Activated CD8-positive, alpha-beta memory T cell treated with anti-CD3 and anti-CD28 coated beads for 48 hours (primary cell): ENCODE results near the gene RUFY1.
"Not testable (repeated sequence)": the region's sequence is repeated elsewhere in the genome, so short reads cannot be mapped to it uniquely, and the experiment has no call there.

Experiments
- DNase-seq, 3 experiments: peaks; one replicate each; pipeline ENCODE4 v3.0.0-alpha.2; 2020; ENCODE audit warnings: low read depth in 2 of 3, low spot score in 2 of 3

The RUFY1 gene

DNA sequence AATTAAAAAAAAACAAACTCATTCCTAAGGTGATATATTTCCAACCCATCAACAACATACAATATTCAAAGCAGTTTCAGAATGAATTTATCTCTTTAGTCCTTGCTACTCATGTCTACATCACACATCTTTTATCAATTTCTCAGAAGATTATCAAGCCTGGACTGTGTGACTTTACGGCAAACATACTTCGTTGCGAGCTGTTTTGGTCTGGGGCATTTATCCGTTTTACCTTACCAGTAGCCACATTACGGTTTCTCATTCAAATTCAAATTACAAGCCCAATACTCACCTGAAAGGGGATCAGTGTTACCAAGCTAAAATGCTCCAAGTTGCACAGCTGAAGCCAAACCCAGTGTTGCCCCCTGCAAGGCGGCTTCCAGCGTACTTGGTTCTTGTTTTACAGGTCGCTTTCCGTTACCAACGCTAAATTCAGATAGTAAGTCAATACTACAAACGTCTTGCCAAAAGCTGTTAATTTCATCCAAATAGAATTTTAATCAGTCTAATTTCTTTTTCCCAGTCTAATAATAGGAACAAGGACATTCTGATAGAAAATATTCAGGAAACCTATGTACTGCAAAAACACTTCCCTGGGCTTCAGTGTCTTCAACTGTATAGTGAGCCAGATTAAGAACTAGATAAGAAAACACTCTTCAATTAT, 71.3 kb downstream of the RUFY1 start:
- no peak for DNase-seq

DNA sequence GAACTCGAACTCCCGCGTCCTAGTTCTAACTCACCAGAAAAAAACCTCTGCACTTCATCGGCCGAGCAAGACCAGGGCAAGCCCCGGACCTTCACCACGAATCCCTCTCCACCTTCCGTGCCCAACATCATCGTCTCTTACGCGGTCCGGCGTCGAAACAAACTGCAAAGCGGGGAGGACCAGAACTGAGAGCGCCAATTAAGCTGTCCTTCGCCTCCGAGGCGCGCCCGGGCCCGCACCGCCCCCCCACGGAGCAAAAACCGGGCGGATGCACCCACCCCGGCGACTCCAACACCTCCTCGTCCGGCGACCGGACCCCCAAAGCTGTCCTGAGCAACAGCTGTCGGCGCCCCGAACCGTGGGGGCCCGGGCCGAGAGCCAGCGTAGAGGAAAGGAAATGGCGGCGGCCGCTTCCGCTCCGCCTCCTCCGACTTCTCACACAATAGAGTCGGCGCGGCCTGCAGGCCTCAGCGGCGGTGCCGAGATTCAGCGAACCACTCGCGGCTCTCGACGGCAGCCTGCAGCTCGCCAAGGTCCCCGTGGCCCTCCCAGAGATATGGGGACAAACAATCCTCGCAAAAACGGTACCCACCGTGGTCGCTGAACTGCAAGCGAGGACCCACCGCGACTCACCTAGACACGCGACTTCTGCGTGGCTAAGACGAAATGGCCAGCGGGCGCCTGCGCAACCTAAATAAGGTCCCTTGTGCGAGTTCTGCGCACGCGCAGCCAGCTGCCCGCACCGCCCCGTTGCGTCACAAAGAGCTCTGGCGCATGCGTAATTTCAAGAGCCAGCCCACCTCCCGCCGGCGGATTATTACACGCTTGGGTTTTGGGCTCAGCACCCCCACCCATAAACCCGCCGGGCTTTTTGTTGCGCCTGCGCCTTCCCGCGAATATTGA, 72.9 kb downstream of the RUFY1 start, which contains the start of gene HNRNPH1:
HNRNPH1 (minus strand) TSS at position 669 of the 903 bp plus-strand sequence; CDS start at position 131, 538 bp downstream.
- peak; percentile 92 to 97 (median 97) for DNase-seq

DNA sequence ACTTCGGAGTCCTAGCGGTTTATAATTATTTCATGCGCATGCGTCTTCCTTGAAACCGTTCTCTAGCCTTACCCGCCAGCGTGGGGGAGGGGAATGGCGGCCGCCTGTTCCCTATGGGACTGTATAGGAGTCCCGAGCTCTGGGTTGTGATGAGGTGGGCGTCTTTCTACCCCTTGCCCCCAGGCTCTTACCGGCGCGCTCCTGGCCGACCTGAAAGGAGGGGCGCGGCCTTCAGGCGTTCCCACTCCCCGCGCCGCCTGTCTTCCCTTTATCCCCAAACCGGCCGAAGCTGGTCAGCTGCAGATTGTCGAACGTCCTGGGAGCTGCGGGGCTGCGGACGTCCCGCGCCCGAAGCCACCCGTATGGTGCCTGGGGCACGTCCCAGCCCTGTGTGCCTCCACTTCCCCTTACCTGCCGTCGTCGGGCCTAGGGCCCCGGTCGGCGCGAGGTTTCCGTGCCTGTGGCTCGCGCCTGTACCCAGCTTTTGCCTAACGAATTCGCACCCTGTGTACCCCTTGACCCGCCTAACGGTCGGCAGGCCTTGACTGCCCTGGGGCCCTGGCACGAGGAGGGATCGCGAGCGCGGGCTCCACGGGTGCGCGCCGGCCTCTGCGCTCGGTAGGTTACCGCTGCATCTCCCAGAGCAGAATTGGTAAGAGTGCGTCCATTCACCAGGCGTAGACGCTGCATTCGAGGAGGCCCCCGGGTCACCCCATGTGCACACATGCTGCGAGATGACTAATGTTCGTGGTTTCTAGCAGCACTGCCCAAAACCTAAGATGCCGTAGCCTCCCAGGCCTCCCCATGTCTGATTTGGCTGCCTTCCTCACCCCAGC, 73.8 kb downstream of the RUFY1 start:
- peak in 2 of 3 experiments; percentile 39 to 54 for DNase-seq

DNA sequence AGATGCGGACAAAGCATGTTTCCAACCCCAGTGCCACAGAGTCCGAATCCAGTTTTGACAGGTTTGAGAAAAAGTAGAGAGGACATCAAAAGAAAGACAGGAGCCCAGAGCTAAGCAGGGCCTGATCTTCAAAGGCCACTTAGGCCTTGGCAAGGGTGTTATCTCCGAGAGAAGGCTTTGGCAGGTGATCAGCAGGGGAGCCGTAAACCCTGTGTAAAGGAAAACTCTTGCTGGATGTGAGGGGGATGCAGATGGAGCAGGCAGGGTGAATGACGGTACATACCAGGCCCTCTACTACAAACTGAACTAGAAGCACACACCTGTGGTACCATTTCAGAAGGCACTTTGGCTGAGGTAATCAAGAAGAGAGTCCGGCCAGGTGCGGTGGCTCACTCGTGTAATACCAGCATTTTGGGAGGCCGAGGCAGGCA, 74.5 kb downstream of the RUFY1 start:
- no peak for DNase-seq

DNA sequence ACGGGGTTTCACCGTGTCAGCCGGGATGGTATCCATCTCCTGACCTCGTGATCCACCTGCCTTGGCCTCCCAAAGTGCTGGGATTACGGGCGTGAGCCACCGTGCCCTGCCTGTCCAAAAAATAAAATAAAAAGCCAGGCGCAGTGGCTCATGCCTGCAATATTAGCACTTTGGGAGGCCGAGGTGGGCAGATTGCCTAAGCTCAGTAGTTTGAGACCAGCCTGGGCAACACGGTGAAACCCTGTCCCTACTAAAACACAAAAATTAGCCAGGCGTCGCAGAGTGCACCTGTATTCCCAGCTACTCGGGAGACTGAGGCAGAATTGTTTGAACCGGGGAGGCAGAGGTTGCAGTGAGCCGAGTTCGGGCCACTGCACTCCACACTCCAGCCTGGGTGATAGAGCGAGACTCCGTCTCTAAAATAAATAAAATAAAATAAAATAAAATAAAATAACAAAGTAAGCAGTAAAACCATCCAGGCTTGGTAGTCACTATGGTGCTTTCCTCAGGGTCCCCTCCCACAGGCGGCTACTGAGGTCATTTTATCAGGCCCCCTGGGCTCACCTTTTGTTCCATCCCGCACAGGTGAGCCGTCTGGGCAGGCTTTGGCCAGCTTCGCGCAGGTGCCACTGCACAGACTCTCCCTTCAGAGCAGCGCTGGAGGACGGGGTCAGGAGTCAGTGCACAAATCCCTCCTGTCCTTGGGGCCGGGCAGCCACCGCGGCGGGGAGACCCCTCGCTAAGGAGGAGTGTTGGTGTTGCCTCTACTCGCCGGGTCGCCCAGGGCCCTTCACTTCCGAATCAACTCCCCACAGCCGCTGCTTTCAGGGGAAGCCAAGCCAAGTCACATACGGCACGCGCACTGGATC, 83.4 kb downstream of the RUFY1 start:
- not testable (repeated sequence) for DNase-seq

DNA sequence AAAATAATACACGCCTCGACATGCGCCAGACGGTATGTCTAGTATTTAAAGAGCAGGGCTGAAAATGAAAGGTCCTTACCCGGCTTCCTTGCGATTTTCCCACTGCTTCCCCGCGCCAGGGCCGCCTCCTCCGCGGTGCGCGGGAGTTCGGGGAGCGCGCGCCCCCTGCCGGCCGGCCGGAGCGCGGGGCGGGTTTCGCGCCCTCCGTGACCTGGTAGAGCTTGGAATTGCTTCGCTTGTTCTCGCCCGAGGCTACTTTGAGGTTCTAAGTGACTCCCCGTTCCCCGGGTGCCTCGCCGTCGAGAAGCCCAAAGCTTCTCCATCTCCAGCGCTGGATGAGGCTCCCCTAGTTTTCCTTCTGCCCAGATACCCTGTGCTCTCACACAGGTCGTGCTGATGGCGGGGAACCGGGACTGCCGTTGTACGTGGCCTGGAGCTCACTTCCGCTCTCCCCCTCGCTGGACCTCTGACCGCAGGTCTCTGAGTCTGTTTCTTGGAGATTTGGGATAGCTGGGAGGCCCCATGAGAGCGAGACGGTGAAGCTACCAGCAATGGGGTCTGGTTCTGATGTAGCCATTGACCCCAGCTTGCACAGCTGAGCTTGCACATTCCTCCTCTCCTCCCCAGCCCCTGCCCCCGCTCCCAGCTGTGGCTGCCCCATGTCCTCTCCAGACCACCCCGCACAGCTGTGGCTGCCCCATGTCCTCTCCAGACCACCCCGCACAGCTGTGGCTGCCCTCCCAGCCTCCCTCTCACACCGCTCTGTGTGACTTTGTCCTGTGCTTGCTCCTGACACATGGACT, 84.2 kb downstream of the RUFY1 start:
- DNase-seq = not testable (repeated sequence)

DNA sequence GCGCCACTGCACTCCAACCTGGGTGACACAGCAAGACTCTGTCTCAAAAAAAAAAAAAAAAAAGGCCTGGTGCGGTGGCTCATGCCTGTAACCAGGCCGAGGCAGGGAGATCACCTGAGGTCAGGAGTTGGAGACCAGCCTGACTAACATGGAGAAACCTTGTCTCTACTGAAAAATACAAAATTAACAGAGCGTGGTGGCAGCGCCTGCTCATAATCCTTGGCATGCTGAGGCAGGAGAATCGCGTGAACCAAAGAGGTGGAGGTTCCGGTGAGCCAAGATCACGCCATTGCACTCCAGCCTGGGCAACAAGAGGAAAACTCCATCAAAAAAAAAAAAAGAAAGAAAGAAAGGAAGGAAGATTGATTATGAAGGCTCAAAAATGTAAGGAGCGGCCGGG, 88.9 kb downstream of the RUFY1 start:
- not testable (repeated sequence) for DNase-seq

DNA sequence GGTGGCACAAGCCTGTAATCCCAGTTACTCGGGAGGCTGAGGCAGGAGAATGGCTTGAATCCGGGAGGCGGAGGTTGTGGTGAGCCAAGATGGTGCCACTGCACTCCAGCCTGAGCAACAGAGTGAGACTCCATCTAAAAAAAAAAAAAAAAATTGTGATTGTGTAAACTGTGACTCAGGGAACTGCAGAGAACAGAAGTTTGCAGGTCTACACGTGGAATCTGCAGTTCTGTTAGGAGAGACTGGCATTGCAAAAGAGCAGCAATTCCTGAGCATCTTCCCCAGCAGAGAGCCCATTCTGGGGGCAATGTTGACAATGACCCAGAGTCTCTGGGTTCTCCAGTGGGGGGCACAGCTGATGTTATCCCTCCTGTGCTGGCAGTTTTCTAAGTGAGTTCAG, 91.4 kb downstream of the RUFY1 start:
- DNase-seq = not testable (repeated sequence)

DNA sequence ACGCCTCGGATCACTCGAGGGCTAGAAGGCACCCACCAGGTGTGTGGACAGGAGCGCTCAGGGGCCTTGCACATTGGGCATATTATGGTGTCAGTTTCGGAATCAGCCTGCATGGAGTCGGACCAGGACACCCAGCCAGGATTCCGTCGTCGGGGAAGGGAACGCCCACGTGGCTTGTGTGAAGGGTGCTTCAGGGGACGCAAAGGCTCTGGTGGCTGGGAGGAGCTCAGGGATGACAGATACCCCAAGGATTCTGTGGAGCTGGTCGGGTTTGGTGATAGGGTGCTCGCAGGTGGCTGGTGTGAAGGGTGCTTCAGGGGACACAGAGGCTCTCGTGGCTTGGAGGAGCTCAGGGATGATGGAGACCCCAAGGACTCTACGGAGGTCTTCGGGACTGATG, 92.3 kb downstream of the RUFY1 start:
- DNase-seq = not testable (repeated sequence)

DNA sequence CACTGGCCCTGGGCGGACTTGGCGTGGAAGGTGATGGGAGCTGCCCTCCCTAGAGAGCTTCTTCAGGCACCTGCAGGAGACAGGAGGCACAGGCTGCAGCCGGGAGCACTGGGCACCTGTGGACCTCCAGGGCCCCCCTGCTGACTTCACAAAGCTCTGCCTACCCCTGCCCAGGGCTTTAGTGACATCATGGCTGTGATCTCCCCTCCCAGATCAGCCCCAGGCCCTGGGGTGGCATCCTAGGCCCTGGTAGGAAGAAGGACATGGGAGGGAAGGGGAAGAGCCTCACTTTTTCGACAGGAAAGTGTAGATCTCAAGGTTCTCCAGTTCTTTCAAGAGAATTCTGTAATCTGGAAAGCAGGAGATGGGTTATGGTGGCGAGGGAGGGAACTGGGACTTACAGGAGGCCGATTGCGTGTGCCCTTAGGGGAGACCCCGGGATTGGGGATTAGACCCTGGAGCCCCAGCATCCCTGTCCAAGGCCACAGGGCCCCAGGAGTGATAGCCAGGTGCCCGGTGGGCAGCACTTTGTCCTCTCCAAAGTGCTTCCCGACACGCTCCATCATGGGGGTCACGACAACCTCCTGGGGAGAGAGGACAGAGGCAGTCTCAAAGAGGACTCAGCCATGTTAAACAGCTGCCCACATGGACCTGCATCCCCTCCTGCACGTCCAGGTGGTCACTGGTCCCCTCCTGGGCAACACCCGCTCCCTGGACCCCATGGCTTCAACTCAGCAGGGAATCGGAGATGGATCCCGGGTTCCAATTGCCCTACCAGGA, 93.0 kb downstream of the RUFY1 start:
- not testable (repeated sequence) for DNase-seq

DNA sequence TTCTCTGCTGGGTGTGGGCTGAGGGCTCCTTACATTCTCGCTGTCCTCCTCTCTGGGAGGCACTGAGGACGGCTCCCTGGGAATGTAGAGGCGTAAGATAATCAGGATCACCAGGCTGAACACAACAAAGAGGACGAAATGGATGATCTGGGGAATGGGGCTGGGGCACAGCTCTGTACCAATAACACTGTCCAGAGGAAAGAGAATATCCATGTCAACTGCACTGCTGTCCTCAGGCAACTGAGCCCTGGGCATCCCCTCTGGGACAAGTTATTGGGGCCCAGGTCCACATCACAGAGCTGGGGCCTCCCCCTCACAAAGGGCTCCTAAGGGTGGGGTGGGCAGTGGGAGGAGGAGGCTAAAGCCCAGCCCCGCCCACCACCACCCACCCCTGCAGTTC, 94.4 kb downstream of the RUFY1 start:
- DNase-seq = not testable (repeated sequence)

DNA sequence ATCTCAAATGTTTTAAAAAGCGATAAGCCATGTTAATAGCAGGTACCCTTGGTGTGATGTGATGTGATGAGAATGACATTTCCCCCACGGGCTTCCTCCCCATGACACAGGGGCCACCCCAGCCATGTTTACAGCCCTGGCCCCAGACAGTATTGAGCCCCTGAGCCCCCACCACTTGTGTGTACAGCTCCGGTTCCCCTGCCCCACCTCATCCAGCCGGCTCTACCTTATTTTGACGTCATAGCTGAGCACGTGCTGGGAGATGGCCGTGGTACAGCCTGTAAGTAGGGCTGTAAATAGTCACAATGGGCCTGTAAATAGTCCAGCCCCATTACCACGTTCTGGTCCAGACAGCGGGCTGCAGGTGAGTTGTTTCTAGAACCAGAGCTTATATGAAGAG, 98.1 kb downstream of the RUFY1 start:
- no peak for DNase-seq

DNA sequence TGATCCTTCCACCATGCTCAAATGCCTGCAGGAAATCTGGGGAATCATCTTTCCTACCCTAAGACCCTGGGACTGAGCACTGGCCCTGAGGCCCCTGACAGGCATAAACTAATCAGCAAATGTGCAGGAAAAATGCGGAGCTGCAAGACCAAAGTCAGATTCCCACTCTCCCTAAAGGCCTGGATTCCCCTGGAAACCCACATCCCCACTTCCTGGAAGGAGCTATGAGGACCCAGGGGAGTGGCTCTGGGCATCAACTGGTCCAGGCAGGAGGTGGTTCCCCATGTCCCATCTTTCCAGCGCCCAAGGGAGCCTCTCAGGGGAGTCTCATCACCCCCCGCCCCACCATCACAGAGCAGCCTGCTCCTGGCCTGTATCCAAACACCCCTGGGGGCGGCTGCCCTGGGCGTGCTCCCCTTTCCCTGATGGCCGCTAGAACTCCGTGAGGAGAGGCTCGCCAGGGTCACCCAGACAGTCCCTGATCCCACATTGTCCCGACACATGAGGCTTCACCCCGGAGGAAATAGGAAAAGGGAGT, 98.9 kb downstream of the RUFY1 start:
- not testable (repeated sequence) for DNase-seq

DNA sequence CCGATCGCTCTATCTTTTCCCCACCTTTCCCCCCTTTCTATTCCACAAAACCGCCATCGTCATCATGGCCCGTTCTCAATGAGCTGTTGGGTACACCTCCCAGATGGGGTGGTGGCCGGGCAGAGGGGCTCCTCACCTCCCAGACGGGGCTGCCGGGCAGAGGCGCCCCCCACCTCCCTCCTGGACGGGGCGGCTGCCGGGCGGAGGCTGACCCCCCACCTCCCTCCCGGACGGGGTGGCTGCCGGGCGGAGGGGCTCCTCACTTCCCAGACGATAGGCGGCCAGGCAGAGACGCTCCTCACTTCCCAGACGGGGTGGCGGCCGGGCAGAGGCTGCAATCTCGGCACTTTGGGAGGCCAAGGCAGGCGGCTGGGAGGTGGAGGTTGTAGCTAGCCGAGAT, 99.9 kb downstream of the RUFY1 start:
- not testable (repeated sequence) for DNase-seq

DNA sequence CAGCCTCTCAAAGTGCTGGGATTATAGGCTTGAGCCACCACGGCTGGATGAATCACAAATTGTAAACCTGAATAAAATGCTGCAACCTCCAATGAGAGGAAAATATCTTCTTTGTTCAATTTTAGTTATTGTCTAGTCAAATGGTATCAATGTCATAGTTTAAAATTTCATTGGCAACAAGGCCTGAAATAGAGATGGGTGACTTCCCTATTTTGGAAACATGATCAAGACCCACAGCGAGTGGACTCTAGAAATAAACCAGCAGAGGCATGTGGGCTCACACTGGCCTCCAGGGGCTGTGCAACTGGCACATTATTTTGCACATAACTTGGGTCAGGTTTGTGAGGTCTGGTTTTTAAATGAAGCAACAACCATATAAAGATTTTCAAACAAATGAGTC, 102.8 kb downstream of the RUFY1 start:
- DNase-seq = not testable (repeated sequence)

DNA sequence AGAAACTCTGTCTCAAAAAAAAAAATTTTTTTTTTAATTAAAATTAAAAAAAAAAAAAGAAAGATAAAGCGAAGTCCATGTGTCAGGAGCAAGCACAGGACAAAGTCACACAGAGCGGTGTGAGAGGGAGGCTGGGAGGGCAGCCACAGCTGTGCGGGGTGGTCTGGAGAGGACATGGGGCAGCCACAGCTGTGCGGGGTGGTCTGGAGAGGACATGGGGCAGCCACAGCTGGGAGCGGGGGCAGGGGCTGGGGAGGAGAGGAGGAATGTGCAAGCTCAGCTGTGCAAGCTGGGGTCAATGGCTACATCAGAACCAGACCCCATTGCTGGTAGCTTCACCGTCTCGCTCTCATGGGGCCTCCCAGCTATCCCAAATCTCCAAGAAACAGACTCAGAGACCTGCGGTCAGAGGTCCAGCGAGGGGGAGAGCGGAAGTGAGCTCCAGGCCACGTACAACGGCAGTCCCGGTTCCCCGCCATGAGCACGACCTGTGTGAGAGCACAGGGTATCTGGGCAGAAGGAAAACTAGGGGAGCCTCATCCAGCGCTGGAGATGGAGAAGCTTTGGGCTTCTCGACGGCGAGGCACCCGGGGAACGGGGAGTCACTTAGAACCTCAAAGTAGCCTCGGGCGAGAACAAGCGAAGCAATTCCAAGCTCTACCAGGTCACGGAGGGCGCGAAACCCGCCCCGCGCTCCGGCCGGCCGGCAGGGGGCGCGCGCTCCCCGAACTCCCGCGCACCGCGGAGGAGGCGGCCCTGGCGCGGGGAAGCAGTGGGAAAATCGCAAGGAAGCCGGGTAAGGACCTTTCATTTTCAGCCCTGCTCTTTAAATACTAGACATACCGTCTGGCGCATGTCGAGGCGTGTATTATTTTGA, 107.2 kb downstream of the RUFY1 start:
- DNase-seq = not testable (repeated sequence)

DNA sequence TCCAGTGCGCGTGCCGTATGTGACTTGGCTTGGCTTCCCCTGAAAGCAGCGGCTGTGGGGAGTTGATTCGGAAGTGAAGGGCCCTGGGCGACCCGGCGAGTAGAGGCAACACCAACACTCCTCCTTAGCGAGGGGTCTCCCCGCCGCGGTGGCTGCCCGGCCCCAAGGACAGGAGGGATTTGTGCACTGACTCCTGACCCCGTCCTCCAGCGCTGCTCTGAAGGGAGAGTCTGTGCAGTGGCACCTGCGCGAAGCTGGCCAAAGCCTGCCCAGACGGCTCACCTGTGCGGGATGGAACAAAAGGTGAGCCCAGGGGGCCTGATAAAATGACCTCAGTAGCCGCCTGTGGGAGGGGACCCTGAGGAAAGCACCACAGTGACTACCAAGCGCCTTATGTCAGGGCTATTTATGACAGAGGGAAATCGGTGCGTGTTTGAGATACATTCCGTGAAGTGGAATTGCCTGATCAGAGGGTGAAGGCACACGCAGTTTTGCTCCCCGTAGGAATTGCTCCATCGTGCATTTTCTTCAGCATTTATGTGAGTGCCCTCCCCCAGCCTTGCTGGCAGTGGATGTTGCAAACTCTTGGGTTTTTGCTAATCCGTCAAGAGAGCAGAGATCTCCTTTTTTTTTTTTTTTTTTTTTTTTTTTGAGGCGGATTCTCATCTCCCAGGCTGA, 108.0 kb downstream of the RUFY1 start:
- not testable (repeated sequence) for DNase-seq
